ENCODE results near the gene MRPS24. TPM values are rescaled to one million over a fixed set of nuclear protein-coding genes. Genes with fewer than 3 reads are reported as not detected.
"Not testable (repeated sequence)": the region's sequence is repeated elsewhere in the genome, so short reads cannot be mapped to it uniquely, and the experiment has no call there.

MRPS24 gene
- total RNA-seq, 1 donor from 2014 or later, result 93.9 TPM

DNA sequence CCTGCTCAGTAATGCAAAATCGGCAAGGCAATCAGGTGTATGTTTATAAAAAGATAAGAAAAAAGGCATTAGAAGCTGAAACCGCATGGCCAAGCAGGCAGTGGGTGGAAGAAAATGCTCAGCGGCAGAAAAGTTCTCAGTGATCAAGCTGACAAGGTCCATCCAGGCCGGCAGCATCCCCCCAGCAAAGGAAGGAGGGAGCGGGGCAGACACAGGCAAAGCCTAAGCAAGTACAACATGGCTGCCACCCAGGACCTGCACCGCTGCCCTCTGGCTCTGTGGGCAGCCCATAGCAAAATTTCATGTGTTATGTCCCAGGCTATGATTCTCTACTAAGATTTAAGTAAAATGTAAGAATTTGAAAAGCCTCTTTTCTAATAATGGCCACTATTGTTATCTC, 45.4 kb downstream of the MRPS24 start:
- peaks cover 14% of the 10 kb centered on the region for H3K27me3 Mint-ChIP-seq (ENCODE audit: low read depth, unreplicated experiment)
- Histone ChIP-seq H3K4me2 (ENCODE audit: low read length) (no peak overlapping the region), H3K4me1 (ENCODE audit: insufficient read depth, low read length) (no peaks in the 10 kb centered on the region), H3K27me3 (ENCODE audit: insufficient read depth, low read length) (peaks cover 19% of the 10 kb centered on the region), H3K4me3 (ENCODE audit: insufficient read depth, low read depth, low read length) (no peak overlapping the region), H3K79me2 (ENCODE audit: insufficient read depth, low read length) (no peaks in the 10 kb centered on the region), H2AFZ (ENCODE audit: low read depth, low read length) (no peak overlapping the region), H3K9ac (ENCODE audit: low read length) (no peak overlapping the region), H3K9me3 (ENCODE audit: insufficient read depth, low read depth, low read length) (no peaks in the 10 kb centered on the region), H3K27ac (ENCODE audit: low read depth, low read length) (no peak overlapping the region), H4K20me1 (ENCODE audit: insufficient read depth, low read length) (no peaks in the 10 kb centered on the region), H3K36me3 (ENCODE audit: insufficient read depth, low read length) (no peaks in the 10 kb centered on the region)
- FAIRE-seq, result no peak
- no peaks in the 10 kb centered on the region for H3K36me3 Mint-ChIP-seq (ENCODE audit: low read depth, unreplicated experiment)
- H3K4me3 Mint-ChIP-seq (ENCODE audit: unreplicated experiment), result no peak overlapping the region
- peaks cover 7% of the 10 kb centered on the region for H3K9me3 Mint-ChIP-seq (ENCODE audit: unreplicated experiment)
- no peaks in the 10 kb centered on the region for H3K4me1 Mint-ChIP-seq (ENCODE audit: low read depth, unreplicated experiment)
- H3K27ac Mint-ChIP-seq (ENCODE audit: unreplicated experiment), result no peak overlapping the region
- DNase-seq (ENCODE audit: low read depth), result no peak
- TF ChIP-seq CTCF (IDR thresholded peaks at IDR 0.05; ENCODE audit: insufficient read depth, low read depth, low read length), result no peak
- TF ChIP-seq EZH2 (IDR thresholded peaks at IDR 0.05; ENCODE audit: insufficient read depth, low read length), result no peak

- H3K4me3 Mint-ChIP-seq (ENCODE audit: unreplicated experiment); H3K4me3 ChIP-seq (ENCODE audit: insufficient read depth, low read depth, low read length); H3K9me3 Mint-ChIP-seq (ENCODE audit: unreplicated experiment); H3K9me3 ChIP-seq (ENCODE audit: insufficient read depth, low read depth, low read length); H3K4me1 Mint-ChIP-seq (ENCODE audit: low read depth, unreplicated experiment); H2AFZ ChIP-seq (ENCODE audit: low read depth, low read length); H3K9ac ChIP-seq (ENCODE audit: low read length); H3K4me2 ChIP-seq (ENCODE audit: low read length); H3K79me2 ChIP-seq (ENCODE audit: insufficient read depth, low read length); H3K27ac ChIP-seq (ENCODE audit: low read depth, low read length); H3K36me3 ChIP-seq (ENCODE audit: insufficient read depth, low read length); FAIRE-seq; H3K27ac Mint-ChIP-seq (ENCODE audit: unreplicated experiment); H3K36me3 Mint-ChIP-seq (ENCODE audit: low read depth, unreplicated experiment); H3K4me1 ChIP-seq (ENCODE audit: insufficient read depth, low read length); DNase-seq (ENCODE audit: low read depth); H4K20me1 ChIP-seq (ENCODE audit: insufficient read depth, low read length): not testable (repeated sequence)
- H3K27me3 Mint-ChIP-seq (ENCODE audit: low read depth, unreplicated experiment), result peaks cover 14% of the 10 kb centered on the region
- peaks cover 19% of the 10 kb centered on the region for H3K27me3 ChIP-seq (ENCODE audit: insufficient read depth, low read length)
These were observed 45.9 kb downstream of the MRPS24 start for GRCh38 chr7:43823425-43823824.

Other genes with a start within 250 kb of the MRPS24 start
- 47.0 and 50.1 TPM in 2 replicates for gene COA1, start 140.0 kb downstream of the MRPS24 start, total RNA-seq
- gene BLVRA, start 110.8 kb downstream of the MRPS24 start, total RNA-seq, result 48.9 and 55.7 TPM in 2 replicates
- gene URGCP, start 37.1 kb upstream of the MRPS24 start, total RNA-seq, result 23.0 and 24.0 TPM in 2 replicates
- 13.9 and 14.0 TPM in 2 replicates for gene UBE2D4, start 56.9 kb upstream of the MRPS24 start, total RNA-seq
- gene SPDYE1, start 128.4 kb upstream of the MRPS24 start, total RNA-seq, result not detected in 2 replicates
- gene DBNL, start 175.2 kb upstream of the MRPS24 start, total RNA-seq, result 85.0 and 94.9 TPM in 2 replicates
- 0.70 and 0.79 TPM in 2 replicates for gene PGAM2, start 196.1 kb upstream of the MRPS24 start, total RNA-seq
- 9.6 and 10.6 TPM in 2 replicates for gene POLM, start 213.0 kb upstream of the MRPS24 start, total RNA-seq
- 65.0 and 102 TPM in 2 replicates for gene AEBP1, start 234.8 kb upstream of the MRPS24 start, total RNA-seq